ENCODE measurements around the gene U2AF2.

U2AF2 gene

GRCh38 chr19:55611300-55611982 is 43.4 kb upstream of the U2AF2 start:
- no peak overlapping the region for H3K4me3 ChIP-seq (replicated peaks in 1 of 2; ENCODE audit: low read depth in 2 of 2, low read length in 2 of 2)
- no peak for DNase-seq (ENCODE audit: low read depth in 2 of 2)
- TF ChIP-seq CTCF (IDR thresholded peaks at IDR 0.05; ENCODE audit: low read depth, low read length) = no peak

GRCh38 chr19:55611983-55612645 is 42.7 kb upstream of the U2AF2 start:
- no peak overlapping the region for H3K4me3 ChIP-seq (replicated peaks in 1 of 2; ENCODE audit: low read depth in 2 of 2, low read length in 2 of 2)
- DNase-seq (ENCODE audit: low read depth in 2 of 2) = no peak
- TF ChIP-seq CTCF (IDR thresholded peaks at IDR 0.05; ENCODE audit: low read depth, low read length) = no peak

GRCh38 chr19:55613396-55613795 is 41.4 kb upstream of the U2AF2 start:
- DNase-seq (ENCODE audit: low read depth in 2 of 2) = no peak
- no peak overlapping the region for H3K4me3 ChIP-seq (replicated peaks in 1 of 2; ENCODE audit: low read depth in 2 of 2, low read length in 2 of 2)
- TF ChIP-seq CTCF (IDR thresholded peaks at IDR 0.05; ENCODE audit: low read depth, low read length) = no peak

- no peak overlapping the region for H3K4me3 ChIP-seq (replicated peaks in 1 of 2; ENCODE audit: low read depth in 2 of 2, low read length in 2 of 2)
- no peak for TF ChIP-seq CTCF (IDR thresholded peaks at IDR 0.05; ENCODE audit: low read depth, low read length)
Observed at GRCh38 chr19:55613930-55614710, 40.7 kb upstream of the U2AF2 start.

GRCh38 chr19:55614711-55615542 is 39.9 kb upstream of the U2AF2 start:
- no peak for TF ChIP-seq CTCF (IDR thresholded peaks at IDR 0.05; ENCODE audit: low read depth, low read length)
- DNase-seq (ENCODE audit: low read depth in 2 of 2) = no peak

More at GRCh38 chr19:55613930-55614710, 40.7 kb upstream of the U2AF2 start:
- no peak for DNase-seq (ENCODE audit: low read depth in 2 of 2)

More at GRCh38 chr19:55614711-55615542, 39.9 kb upstream of the U2AF2 start:
- no peak overlapping the region for H3K4me3 ChIP-seq (replicated peaks in 1 of 2; ENCODE audit: low read depth in 2 of 2, low read length in 2 of 2)
